ENCODE results near the gene NRXN3.

NRXN3 gene

DNA sequence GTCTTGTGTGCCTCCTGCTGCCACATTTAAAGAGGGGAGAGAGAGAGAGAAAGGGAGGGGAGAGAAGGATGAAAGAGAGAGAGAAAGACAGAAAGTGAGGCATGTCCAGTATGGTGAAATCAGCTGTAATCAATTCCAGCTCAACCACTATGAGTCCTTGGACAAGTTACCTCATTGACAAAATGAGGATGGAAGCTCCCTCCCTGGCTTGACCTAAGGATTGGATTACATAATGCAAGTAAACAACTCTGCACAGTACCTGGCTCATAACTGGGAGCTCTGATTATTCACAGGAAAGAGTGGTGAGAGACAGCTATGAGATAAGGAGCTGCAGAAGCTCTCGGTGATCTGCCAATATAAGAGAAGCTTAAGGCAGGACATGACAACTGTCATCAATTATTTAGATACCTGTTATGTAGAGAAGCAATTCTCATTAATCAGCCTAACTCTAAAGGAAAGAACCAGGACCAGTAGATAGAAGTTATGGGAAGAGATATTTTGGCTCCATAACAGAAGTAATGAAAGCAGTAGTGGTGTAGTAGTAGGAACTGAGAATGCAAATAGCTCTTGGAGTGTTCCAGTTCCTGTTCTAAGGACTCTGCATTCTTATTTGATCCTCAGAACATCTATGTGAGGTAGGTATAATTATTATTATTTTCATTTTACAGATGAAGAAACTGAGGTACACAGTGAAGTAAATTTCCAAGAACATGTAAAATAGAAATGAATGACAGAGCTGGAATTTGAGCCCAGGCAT lies 1249.6 kb downstream of the NRXN3 start:
- H3K4me3 ChIP-seq: no peak overlapping the region
- H3K27ac ChIP-seq: no peak overlapping the region
- no peak for DNase-seq (ENCODE audit: low spot score)
- TF ChIP-seq, protein P1, sequence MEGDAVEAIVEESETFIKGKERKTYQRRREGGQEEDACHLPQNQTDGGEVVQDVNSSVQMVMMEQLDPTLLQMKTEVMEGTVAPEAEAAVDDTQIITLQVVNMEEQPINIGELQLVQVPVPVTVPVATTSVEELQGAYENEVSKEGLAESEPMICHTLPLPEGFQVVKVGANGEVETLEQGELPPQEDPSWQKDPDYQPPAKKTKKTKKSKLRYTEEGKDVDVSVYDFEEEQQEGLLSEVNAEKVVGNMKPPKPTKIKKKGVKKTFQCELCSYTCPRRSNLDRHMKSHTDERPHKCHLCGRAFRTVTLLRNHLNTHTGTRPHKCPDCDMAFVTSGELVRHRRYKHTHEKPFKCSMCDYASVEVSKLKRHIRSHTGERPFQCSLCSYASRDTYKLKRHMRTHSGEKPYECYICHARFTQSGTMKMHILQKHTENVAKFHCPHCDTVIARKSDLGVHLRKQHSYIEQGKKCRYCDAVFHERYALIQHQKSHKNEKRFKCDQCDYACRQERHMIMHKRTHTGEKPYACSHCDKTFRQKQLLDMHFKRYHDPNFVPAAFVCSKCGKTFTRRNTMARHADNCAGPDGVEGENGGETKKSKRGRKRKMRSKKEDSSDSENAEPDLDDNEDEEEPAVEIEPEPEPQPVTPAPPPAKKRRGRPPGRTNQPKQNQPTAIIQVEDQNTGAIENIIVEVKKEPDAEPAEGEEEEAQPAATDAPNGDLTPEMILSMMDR (IDR thresholded peaks at IDR 0.05): no peak

DNA sequence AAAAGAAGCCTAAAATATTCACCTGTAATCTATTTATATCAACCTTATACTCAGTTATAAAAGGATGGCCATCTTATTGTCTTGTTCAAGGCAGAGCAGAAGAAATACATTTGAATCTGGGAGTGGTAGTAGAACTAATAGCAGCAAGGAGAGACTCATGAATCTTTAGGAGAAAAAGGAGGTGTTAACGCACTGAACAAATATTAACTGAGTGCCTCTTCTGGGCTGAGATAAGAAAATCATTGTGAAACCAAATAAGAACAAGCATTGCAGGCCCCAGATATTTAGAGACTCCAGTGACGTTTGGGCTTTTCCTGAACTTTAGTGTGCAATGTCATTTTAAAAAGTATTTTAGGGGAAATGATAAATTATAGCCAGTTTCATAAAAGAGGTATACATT lies 1250.6 kb downstream of the NRXN3 start:
- no peak overlapping the region for H3K4me3 ChIP-seq
- no peak for DNase-seq (ENCODE audit: low spot score)
- no peak overlapping the region for H3K27ac ChIP-seq
- TF ChIP-seq, protein P1 (IDR thresholded peaks at IDR 0.05): no peak

DNA sequence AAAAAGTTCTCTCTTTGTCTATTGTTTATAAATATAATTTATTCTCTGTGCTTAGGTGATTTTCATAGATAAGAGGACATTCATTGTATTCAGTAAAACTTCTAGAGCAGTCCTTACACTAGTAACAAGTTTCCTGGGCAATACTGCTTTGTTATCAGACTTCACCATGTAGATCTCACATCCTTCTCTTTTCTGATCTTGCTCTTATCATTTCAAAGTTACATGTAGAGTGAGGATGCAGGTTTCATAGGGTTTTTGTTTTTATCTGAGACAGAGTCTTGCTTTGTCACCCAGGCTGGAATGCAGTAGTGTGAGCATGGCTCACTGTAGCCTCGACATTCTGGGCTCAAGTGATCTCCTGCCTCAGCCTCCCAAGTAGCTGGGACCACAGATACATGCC lies 1251.6 kb downstream of the NRXN3 start:
- H3K4me3 ChIP-seq: no peak overlapping the region
- TF ChIP-seq, protein P1 (IDR thresholded peaks at IDR 0.05): no peak
- no peak for DNase-seq (ENCODE audit: low spot score)
- no peak overlapping the region for H3K27ac ChIP-seq

DNA sequence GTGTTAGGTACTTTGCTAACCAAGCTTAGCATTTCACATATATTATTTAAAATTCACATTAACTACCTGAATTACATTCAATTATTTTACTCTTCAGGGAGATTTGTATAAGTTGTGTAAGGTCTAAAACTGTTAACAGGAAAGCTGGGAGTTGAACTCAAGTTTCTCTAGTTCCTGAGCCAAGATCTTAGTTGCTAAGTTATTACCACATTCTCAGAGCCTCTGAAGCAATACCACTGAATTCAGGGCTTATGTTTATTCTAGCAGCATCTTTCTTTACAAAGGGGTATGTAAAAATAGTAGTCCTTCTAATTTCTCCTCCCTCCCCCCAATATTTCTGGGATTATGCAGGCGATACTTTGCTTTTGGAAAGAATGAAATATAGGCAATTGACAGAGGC lies 1254.3 kb downstream of the NRXN3 start:
- no peak for DNase-seq (ENCODE audit: low spot score)

DNA sequence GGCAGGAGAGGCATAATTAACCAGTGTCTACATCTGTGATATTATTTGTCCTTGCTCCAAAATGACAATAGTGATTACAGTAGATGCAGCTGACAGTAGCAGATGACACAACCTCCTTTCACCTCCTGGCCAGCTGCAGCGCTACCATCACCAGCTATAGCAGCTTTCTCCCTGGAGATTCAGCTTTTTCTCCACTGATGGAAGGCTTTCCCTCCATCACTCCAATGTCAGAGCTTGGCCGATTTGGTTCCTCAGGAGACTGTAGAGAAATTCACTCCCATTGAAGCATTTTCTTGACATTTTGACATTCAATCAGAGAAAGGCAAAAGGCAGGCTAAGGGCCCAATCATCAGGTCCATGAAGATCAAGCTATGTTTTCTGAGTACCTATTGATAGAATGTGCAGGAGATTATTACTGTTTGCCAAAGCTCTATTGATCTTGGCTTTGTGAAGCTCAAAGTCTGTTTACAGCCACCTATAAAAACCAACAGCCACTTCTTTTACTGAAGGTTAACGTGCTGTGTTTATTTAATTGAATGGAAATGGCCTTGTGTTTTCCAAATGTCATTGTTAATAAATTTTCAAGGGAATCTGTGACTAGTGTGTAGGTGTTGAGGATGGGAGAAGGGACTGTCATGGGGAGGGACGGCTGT lies 1256.1 kb downstream of the NRXN3 start:
- DNase-seq (ENCODE audit: low spot score): no peak
- TF ChIP-seq, protein P1 (IDR thresholded peaks at IDR 0.05): no peak
- H3K4me3 ChIP-seq: no peak overlapping the region
- no peak overlapping the region for H3K27ac ChIP-seq

More for the DNA sequence above, 1254.3 kb downstream of the NRXN3 start:
- Histone ChIP-seq H3K27ac (no peak overlapping the region), H3K4me3 (no peak overlapping the region)
- TF ChIP-seq, protein P1 (IDR thresholded peaks at IDR 0.05): no peak

DNA sequence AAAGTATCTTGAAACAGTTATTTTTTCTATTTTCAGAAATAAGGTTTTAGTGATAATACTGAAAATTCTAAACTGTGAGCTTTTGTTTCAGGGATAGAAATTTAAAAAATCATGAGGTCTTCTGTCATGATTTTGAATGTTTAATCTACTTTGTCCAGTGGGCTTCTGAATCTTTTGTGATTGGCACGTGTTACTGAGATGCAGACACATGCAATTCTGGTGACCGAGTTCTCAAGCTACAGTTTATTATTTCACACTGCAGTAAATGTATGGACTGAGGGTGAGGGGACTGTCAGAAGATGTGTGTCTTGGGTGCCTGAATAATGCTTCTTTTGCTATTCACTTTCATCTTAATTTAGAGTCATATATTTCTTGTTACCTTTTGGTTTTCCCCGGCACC lies 1262.5 kb downstream of the NRXN3 start:
- Histone ChIP-seq H3K27ac (no peak overlapping the region), H3K4me3 (no peak overlapping the region)
- DNase-seq (ENCODE audit: low spot score): no peak
- TF ChIP-seq, protein P1 (IDR thresholded peaks at IDR 0.05): no peak

DNA sequence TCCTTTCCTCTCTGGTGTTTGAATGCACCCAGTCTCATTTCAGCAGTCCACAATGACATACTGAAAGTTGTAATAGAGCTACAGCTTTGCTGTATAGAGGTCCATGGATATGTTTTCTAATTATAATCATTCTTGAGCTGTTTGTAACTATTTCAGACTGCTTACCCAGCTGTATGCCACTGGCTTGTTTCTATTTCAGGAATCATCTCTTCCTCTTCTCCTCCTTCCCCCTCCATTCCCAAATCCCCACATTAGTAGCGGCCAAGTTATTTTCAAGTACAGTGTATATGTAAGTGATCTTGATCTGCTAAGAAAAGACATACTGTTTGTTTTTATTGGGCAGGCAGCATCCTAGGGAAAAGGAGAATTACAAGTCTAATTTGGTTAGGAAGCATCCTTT lies 1266.2 kb downstream of the NRXN3 start:
- no peak for DNase-seq (ENCODE audit: low spot score)

More for the DNA sequence above, 1266.2 kb downstream of the NRXN3 start:
- no peak overlapping the region for H3K4me3 ChIP-seq
- H3K27ac ChIP-seq: no peak overlapping the region
- TF ChIP-seq, protein P1 (IDR thresholded peaks at IDR 0.05): no peak

Data from coronary artery (tissue), 2 donors.